ENCODE data around the gene FKBP2. TPM values are rescaled to one million over a fixed set of nuclear protein-coding genes. Genes with fewer than 3 reads are reported as not detected.

Gene FKBP2
- total RNA-seq, 2 experiments from 2014 or later: 26.4 to 27.9 TPM

DNA sequence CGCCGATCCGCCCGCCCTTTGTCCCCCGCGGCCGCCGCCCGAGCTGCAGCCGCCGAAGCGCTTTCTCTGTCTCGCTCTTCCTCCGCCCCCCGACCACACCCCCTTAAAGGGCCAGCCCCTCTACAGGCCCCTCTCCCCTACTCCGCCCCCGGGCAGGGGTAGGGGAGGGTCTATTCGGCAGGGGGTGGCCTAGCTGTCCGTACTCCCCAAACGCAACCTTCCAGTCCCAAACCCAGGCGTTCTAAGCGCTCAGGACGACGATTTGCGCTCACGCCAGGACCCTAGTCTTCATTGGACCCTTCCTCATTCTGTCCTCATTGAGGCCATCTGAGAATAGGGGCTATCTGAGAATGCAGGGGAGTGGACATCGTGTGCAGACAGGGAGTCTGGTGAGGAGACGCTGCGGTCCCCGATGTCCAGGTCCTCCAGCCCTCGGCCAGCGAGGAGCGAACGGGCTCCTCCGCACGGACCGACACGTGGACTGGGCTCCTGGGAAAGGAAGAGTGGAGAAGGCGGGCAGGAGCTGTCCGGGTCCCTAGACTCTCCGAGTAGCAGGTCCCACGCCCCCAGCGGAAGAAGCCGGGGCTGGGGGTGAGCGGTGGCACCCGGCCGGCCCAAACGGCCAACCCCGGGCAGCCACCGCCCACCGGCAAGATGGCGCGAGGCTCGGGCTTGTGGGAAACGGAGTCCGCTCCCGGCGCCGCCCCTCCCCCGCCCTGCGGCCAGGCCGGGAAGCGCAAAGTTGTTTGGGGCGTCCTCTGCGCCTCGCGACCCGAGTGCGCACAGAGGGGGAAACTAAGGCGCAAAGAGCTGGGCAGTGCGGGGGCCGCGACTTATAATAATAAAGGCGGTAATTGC lies 6.2 kb downstream of the FKBP2 start, which contains the start of gene PPP1R14B:
Gene PPP1R14B, minus strand, starts transcription at position 73 of the 858 bp plus-strand sequence. CDS start 270 bp downstream, outside the sequence.
- ChIA-PET POLR2A (interaction anchor here (0.9 to 11.2 kb wide), 9 partner anchors 21 to 1391 kb away, joined by 3 to 131 read pairs (median 17); partner anchors contain the start of genes BAD, ESRRA, FERMT3 and NUDT22), CTCF (interaction anchor here (1.0 to 2.8 kb wide), 5 partner anchors 8 to 56 kb away, joined by 3 to 14 read pairs (median 9); no protein-coding TSS in a partner anchor)
- peak within 1 kb of the TSS; percentile 85 for H3K27ac Mint-ChIP-seq
- peak; percentile 84 for DNase-seq
- peaks cover 3% of the 10 kb centered on the region for H3K27me3 Mint-ChIP-seq
- H3K36me3 Mint-ChIP-seq (ENCODE audit: low read depth): peaks cover 13% of the 10 kb centered on the region
- peak within 1 kb of the TSS; percentile 86 for H3K4me3 Mint-ChIP-seq
- H3K9me3 Mint-ChIP-seq: no peaks in the 10 kb centered on the region
- peaks cover 53% of the 10 kb centered on the region for H3K4me1 Mint-ChIP-seq

DNA sequence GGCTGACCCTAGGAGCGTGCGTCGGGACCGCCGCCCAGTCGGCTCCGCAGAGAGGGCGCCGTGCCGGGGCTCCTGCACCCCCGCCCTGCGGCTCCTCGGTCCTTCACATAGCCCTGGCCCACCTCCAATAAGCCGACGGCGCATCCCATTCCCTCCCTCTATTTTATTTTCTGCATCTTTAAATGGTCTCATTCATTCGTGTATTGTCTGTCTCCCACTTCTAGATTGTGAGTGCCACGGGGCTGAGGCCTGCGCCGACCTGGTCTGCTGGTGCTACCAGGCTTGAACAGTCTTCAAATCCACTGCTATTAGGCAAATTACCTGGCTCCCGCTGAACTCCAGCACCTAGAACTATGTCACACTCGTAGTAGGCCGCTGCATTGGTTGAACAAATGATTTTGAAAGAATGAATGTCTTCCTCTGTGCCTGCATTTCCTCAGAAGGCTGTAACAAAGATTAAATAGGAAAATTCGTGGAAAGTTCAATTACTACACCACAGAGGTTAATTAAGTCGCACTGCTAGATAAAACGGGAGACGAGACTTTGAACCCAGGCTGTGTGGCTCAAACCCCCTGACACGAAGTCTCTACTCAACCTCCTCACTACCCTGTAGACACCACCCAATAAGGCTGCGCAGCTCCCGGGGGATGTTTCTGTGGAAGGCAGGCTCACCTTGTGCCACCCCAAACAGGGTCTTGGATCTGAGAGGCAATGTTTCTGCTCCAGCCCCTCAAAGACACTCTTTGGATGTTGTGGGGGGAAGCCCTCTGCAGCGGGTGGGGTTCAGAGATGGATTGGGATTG lies 7.0 kb downstream of the FKBP2 start:
- Mint-ChIP-seq H3K9me3 (no peaks in the 10 kb centered on the region), H3K27ac (no peak overlapping the region), H3K27me3 (peaks cover 3% of the 10 kb centered on the region), H3K36me3 (ENCODE audit: low read depth) (peaks cover 13% of the 10 kb centered on the region), H3K4me1 (peaks cover 48% of the 10 kb centered on the region), H3K4me3 (peak overlapping the region; percentile 62)
- ChIA-PET CTCF (interaction anchor here (1.5 to 4.7 kb wide), 2 partner anchors 21 to 42 kb away, joined by 4 to 34 read pairs; partner anchors contain the start of gene FERMT3), POLR2A (interaction anchor here (0.7 to 11.2 kb wide), 7 partner anchors 10 to 70 kb away, joined by 3 to 131 read pairs (median 19); partner anchors contain the start of genes ESRRA, FERMT3, NUDT22 and PRDX5)
- no peak for DNase-seq

DNA sequence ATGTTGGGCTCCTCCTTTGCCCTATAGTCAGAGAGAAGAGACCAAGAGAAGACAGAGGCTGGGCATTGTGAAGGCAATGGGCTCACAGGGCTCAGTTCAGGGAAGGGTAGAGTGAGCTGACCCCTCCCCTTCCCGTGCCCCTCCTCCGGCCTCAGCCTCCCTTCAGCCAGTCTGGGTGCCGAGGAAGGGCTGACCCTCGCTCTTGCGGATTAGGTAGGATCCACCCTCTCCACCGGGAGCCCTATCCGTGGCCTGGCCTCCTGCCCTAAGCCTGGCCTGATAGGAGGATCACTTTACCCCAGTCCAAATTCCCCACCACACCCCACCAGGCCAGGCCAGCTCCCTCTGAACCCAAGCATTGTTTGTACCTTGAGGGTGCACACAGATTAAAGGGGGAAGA lies 7.7 kb downstream of the FKBP2 start:
- POLR2A ChIA-PET: interaction anchor here (0.7 to 11.2 kb wide), 3 partner anchors 10 to 43 kb away, joined by 3 to 131 read pairs (median 107); partner anchors contain the start of gene FERMT3
- CTCF ChIA-PET: interaction anchor here (2.5 to 4.7 kb wide), 2 partner anchors 43 to 53 kb away, joined by 16 to 34 read pairs; partner anchors contain the start of gene FERMT3
- DNase-seq: no peak
- Mint-ChIP-seq H3K4me3 (no peak overlapping the region), H3K36me3 (ENCODE audit: low read depth) (peaks cover 8% of the 10 kb centered on the region), H3K27me3 (peaks cover 3% of the 10 kb centered on the region), H3K9me3 (no peaks in the 10 kb centered on the region), H3K27ac (no peak overlapping the region), H3K4me1 (peaks cover 45% of the 10 kb centered on the region)

DNA sequence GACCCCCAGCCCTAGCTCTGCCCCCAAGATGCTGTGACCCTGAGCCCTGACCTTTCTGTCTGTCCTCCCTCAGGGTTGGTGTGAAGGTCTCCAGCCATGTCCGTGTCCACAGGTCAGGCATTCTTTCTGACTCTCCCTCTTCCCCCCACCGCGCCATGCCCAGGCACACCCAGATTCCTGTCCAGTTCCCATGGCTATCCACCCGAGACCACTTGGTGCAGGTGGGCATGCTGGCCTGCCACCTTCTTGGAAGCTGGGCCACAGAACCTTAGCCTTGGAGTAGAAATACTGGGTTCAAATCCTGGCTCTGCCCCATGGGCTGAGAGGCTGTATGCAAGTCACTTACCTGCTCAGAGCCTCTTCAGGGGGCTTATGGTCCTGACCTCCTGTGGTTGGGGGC lies 8.1 kb downstream of the FKBP2 start:
- H3K9me3 Mint-ChIP-seq: no peaks in the 10 kb centered on the region
- peaks cover 45% of the 10 kb centered on the region for H3K4me1 Mint-ChIP-seq
- H3K27me3 Mint-ChIP-seq: peaks cover 3% of the 10 kb centered on the region
- POLR2A ChIA-PET: interaction anchor here (0.7 to 11.2 kb wide), 4 partner anchors 8 to 43 kb away, joined by 3 to 131 read pairs (median 58); partner anchors contain the start of genes FERMT3 and FKBP2
- no peak overlapping the region for H3K4me3 Mint-ChIP-seq
- no peak overlapping the region for H3K27ac Mint-ChIP-seq
- CTCF ChIA-PET: interaction anchor here (2.0 to 4.7 kb wide), 4 partner anchors 8 to 52 kb away, joined by 16 to 34 read pairs (median 24); partner anchors contain the start of genes FERMT3 and FKBP2
- DNase-seq: no peak
- peaks cover 3% of the 10 kb centered on the region for H3K36me3 Mint-ChIP-seq (ENCODE audit: low read depth)

DNA sequence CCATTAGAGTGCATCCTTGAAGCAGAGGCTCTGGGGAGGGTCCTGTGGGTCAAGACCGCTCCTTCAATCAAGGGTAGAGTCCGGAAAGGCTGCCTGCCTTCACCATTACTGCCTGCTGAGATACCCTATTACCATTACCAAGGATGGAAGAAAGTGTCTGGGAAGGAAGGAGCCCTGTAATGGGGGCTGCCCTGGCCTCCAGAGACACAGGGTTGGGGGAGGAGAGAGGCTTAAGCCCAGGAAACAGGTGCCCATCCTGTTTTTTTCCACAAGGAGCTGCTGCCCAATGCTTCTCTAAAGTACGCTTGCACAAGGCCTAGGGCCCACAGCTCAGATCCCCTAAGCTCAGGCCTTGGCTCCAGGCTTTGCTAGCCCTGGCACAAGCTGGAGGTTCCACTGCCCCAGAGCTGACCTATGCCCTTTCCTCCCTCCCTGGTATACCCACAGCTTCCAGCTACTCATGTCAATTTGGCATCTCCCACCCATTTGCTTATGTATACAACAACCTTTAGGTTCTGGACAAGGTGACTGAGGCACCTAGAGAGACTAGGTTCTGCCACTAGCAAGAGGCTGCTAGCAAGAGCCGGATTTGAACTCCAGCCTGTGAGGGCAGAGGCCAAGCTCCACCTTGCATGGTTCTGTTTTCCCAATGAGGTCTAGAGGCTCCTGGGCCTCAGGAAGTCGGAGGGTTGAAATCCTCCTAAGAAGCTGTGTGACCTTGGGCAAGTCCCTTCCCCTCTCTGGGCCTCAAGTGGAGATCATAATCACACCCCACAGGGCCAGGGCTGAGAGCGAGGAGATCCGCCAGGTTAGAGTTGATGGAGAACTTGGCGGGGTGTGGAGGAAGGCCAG lies 8.9 kb downstream of the FKBP2 start:
- CTCF ChIA-PET: interaction anchor here (1.1 to 4.7 kb wide), 12 partner anchors 8 to 82 kb away, joined by 3 to 34 read pairs (median 8); partner anchors contain the start of genes ESRRA, FERMT3, FKBP2 and GPR137

DNA sequence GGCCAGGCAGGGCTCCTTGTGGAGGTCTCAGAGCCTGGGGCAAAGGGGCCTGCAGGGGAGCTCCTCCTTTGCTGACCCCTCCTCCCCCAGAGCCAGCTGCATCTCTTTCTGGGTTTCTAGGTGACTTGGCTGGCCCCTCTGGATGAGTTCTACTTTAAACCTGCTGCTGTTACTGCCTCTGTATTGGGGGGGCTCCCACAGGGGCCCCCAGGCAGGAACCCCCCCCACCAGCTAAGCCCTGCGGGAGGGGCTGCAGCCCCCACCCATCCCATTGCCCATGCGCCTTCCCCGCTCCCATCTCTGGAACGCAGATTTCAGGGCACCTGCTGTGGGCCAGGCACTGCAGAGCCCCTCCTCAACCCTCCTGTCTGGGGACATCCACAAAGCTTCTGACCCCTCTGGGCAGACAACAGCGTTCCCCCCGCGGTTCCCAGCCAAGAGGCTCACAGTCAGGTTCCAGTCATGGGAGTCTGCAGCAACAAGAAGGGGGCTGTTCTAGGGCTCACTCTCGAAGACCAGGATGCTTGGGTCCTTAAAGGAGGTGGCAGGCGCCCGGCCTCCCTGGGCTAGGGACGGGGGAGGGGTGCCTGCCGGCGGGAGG lies 9.6 kb downstream of the FKBP2 start:
- no peaks in the 10 kb centered on the region for H3K9me3 Mint-ChIP-seq
- no peak overlapping the region for H3K27ac Mint-ChIP-seq
- no peak for DNase-seq
- H3K36me3 Mint-ChIP-seq (ENCODE audit: low read depth): no peaks in the 10 kb centered on the region
- peaks cover 3% of the 10 kb centered on the region for H3K27me3 Mint-ChIP-seq
- POLR2A ChIA-PET: interaction anchor here (0.9 to 11.2 kb wide), 11 partner anchors 9 to 495 kb away, joined by 3 to 131 read pairs (median 8); partner anchors contain the start of genes BAD, FERMT3, FKBP2 and PRDX5
- CTCF ChIA-PET: interaction anchor here (0.6 to 4.7 kb wide), 14 partner anchors 9 to 1845 kb away, joined by 3 to 34 read pairs (median 6); partner anchors contain the start of genes ESRRA, FERMT3, FKBP2 and GPR137
- H3K4me3 Mint-ChIP-seq: peak overlapping the region; percentile 77
- H3K4me1 Mint-ChIP-seq: peaks cover 36% of the 10 kb centered on the region

More for the DNA sequence above, 8.9 kb downstream of the FKBP2 start:
- Mint-ChIP-seq H3K27me3 (peaks cover 3% of the 10 kb centered on the region), H3K4me1 (peaks cover 41% of the 10 kb centered on the region), H3K4me3 (peak overlapping the region; percentile 20), H3K9me3 (no peaks in the 10 kb centered on the region), H3K27ac (no peak overlapping the region), H3K36me3 (ENCODE audit: low read depth) (no peaks in the 10 kb centered on the region)
- POLR2A ChIA-PET: interaction anchor here (0.6 to 11.2 kb wide), 9 partner anchors 8 to 1713 kb away, joined by 3 to 131 read pairs (median 10); partner anchors contain the start of genes FERMT3, FKBP2, PRDX5 and STIP1
- no peak for DNase-seq

DNA sequence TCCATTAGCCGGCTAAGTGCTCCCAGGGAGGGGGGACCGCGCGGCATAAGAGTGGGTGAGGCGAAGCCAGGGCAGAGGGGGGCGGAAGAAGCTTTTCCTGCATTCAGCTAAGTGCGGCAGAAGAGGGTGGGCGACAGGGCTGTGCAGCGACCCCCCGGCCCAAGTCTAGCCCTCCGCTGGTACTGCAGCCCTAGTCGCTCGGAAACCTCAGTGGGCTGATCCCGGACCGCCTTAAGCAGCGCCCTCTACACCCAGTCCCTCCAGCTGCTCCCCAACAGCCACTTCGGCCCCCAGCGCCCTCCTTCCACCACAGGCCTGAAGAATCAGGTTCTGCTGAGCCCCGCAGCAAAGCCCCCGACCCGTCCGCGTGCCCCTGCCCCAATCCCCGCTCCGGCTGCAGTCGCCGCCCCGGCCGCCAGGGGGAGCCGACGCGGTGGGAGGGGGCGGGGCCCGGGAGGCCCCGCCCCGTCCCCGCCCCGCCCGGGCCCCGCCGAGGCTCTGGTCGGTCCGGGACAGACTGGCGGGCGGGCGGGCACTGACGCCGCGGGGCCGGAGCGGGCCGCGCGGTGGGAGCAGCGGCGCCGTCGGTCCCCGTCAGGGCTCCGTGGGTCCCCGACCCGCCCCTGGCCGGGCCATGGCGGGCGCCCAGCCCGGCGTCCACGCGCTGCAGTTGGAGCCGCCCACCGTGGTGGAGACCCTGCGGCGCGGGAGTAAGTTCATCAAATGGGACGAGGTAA lies 10.3 kb downstream of the FKBP2 start, which contains the start of gene PLCB3:
Gene PLCB3, plus strand, starts transcription at position 515 of the 737 bp plus-strand sequence. Its CDS starts 120 bp downstream, at position 635.
- POLR2A ChIA-PET: interaction anchor here (1.5 to 11.2 kb wide), 8 partner anchors 11 to 66 kb away, joined by 3 to 131 read pairs (median 10); partner anchors contain the start of genes BAD, FERMT3 and STIP1
- Mint-ChIP-seq H3K27ac (peak within 1 kb of the TSS; percentile 19), H3K36me3 (ENCODE audit: low read depth) (no peaks in the 10 kb centered on the region), H3K4me1 (peaks cover 33% of the 10 kb centered on the region), H3K9me3 (no peaks in the 10 kb centered on the region), H3K4me3 (peak within 1 kb of the TSS; percentile 83), H3K27me3 (peaks cover 3% of the 10 kb centered on the region)
- peak; percentile 73 for DNase-seq
- CTCF ChIA-PET: interaction anchor here (0.6 to 4.7 kb wide), 16 partner anchors 10 to 1845 kb away, joined by 3 to 34 read pairs (median 6); partner anchors contain the start of genes ESRRA, FERMT3, FKBP2 and NUDT22

DNA sequence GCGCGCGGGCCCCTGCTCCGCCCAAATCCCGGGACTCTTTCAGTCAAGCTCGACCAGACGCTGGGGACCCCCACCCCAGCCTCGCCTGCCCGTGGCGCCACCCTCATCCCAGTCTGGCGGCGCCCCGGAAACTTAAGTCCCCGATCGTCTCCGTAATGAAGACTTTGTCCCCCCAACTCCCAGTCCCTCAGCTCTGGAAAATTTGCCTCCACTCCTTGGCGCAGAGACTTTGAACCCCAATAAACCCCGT lies 10.8 kb downstream of the FKBP2 start:
- Mint-ChIP-seq H3K36me3 (ENCODE audit: low read depth) (peaks cover 2% of the 10 kb centered on the region), H3K4me1 (peaks cover 33% of the 10 kb centered on the region), H3K27ac (peak overlapping the region; percentile 19), H3K27me3 (peaks cover 3% of the 10 kb centered on the region), H3K4me3 (peak overlapping the region; percentile 83), H3K9me3 (no peaks in the 10 kb centered on the region)
- CTCF ChIA-PET: interaction anchor here (0.7 to 4.7 kb wide), 9 partner anchors 10 to 65 kb away, joined by 3 to 34 read pairs (median 6); partner anchors contain the start of genes FERMT3, FKBP2, NUDT22 and TRPT1
- DNase-seq: no peak
- POLR2A ChIA-PET: interaction anchor here (1.0 to 11.2 kb wide), 9 partner anchors 10 to 66 kb away, joined by 3 to 131 read pairs (median 8); partner anchors contain the start of genes BAD, FERMT3 and STIP1

DNA sequence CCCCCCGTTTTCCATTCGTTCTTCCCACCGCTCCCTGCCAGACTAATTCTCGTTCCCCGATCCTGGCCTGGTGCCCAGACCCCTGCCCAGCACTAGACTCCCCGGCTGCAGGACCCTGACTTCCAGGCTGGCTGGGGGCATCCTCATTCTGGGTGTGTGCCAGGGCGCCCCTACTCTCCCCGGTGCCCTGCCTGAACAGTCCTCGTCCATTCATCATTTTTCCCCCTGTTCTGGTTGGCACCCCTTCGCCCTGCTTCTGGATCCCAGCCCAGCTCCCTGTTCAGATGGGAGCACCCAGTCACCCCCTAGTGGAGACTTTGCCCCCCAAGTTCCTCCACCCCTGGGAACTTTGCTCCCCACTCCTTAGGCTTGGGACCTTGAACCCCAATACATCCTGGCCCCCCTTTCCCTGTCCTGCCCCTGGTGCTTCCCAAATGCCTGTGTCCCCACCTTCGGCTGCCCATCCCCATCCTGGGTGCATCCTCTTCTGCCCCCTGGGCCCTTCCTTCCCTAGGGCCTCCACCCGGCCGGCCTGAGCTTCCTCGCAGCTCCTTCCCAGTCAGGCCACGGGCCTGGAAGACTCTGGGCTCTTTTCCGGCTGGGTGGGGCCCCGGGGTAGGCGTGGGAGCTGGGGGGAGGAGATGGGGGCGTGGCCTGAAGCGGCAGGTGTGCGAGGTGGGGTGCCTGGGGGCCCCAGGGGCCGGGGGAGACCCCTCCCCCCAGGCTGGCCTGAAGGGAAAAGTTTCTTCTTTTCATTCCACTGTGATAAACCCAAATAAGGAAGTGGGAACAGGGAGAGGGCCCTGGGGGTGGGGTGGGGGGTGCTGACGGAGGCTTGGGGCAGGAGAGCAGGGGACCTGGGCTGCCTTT lies 11.3 kb downstream of the FKBP2 start:
- CTCF ChIA-PET: interaction anchor here (0.7 to 4.7 kb wide), 8 partner anchors 11 to 65 kb away, joined by 3 to 34 read pairs (median 6); partner anchors contain the start of genes FERMT3, FKBP2, NUDT22 and TRPT1
- no peak for DNase-seq
- peaks cover 3% of the 10 kb centered on the region for H3K27me3 Mint-ChIP-seq
- H3K9me3 Mint-ChIP-seq: no peaks in the 10 kb centered on the region
- POLR2A ChIA-PET: interaction anchor here (1.0 to 11.2 kb wide), 9 partner anchors 9 to 67 kb away, joined by 3 to 131 read pairs (median 8); partner anchors contain the start of genes BAD, FERMT3 and STIP1
- peaks cover 29% of the 10 kb centered on the region for H3K4me1 Mint-ChIP-seq
- H3K27ac Mint-ChIP-seq: peak overlapping the region; percentile 19
- H3K36me3 Mint-ChIP-seq (ENCODE audit: low read depth): peaks cover 2% of the 10 kb centered on the region
- peak overlapping the region; percentile 83 for H3K4me3 Mint-ChIP-seq
